ENCODE data around the gene CNPY2. TPM values are rescaled to one million over a fixed set of nuclear protein-coding genes. Genes with fewer than 3 reads are reported as not detected.

CNPY2 gene
- total RNA-seq, 1 experiment from 2014 or later = 193 TPM

DNA sequence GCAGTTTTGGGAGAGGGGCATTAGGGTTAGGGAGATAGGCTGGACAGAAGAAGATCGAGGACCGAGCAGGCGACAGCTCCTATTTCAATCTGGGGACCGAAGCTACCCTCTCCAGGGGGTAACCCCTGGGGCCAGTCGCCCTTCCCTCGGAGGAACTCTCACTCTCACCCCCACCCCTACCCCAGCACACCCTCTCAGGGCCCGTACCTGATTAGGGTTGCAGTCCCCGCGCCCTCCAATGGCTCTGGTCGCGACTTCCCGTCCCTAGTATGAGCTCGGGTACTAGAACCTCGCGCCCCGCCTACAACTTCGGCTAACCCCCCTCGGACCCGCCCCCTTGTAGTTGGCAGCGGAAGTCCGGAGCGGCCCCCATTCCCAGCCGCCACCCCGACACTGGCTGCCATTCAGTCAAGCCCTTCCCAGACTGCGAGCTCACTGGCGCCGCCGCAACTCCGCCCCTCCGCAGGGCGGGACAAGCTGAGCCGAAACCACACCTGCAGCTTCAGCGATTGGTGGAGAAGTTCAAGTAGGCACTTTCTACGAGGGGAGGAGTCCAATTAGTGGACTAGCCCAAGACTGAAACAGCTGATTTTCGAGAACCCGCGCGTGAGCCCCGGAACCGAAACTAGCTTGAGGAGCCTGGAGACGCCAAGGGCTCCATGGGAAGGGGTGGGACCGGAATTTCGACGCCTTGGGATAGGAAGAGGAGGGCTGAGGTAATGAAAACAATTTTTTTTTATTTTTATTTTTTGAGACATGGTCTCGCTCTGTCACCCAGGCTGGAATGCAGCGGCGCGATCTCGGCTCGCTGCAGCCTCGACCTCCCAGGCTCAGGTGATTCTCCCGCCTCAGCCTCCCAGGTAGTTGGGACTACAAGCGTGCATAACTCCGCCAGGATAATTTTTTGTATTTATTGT, 44.3 kb upstream of the CNPY2 start, which contains the start of gene STAT2:
Gene STAT2, minus strand, starts transcription at position 257 of the 917 bp plus-strand sequence. CDS start 3,536 bp downstream, outside the sequence.
- peaks cover 8% of the 10 kb centered on the region for H3K36me3 Mint-ChIP-seq
- peaks cover 13% of the 10 kb centered on the region for H3K4me1 Mint-ChIP-seq
- no peaks in the 10 kb centered on the region for H3K9me3 Mint-ChIP-seq
- CTCF ChIA-PET = interaction anchor here (0.6 to 2.9 kb wide), 33 partner anchors 8 to 1095 kb away, joined by 3 to 55 read pairs (median 4); partner anchors contain the start of genes ANKRD52, CNPY2, COQ10A and DNAJC14
- H3K27me3 Mint-ChIP-seq (ENCODE audit: low read depth) = peaks cover 9% of the 10 kb centered on the region; the same call in 1 of the 2 replicates
- H3K4me3 Mint-ChIP-seq = peak within 1 kb of the TSS; percentile 90
- POLR2A ChIA-PET = interaction anchor here (0.5 to 2.0 kb wide), 35 partner anchors 9 to 1061 kb away, joined by 3 to 24 read pairs (median 4); partner anchors contain the start of genes CNPY2, COQ10A, CS and DNAJC14
- H3K27ac Mint-ChIP-seq = peak within 1 kb of the TSS; percentile 99
- peak; percentile 96 for TF ChIP-seq SP1 (CRISPR knock-in tag; conservative IDR thresholded peaks at IDR 0.05)
- TF ChIP-seq SMAD3 (CRISPR knock-in tag; IDR thresholded peaks at IDR 0.05; ENCODE audit: borderline replicate concordance) = peak; percentile 16; the same call in 1 of the 2 replicates
- peak; percentile 67 for TF ChIP-seq NFYB (CRISPR knock-in tag; conservative IDR thresholded peaks at IDR 0.05; ENCODE audit: low read depth)
- TF ChIP-seq FOXK1 (CRISPR knock-in tag; IDR thresholded peaks at IDR 0.05) = peak; percentile 31; the same call in 1 of the 2 replicates
- TF ChIP-seq GABPB1 (CRISPR knock-in tag; IDR thresholded peaks at IDR 0.05) = peak; percentile 69; the same call in 1 of the 2 replicates
- TF ChIP-seq NR2C2 (CRISPR knock-in tag; IDR thresholded peaks at IDR 0.05) = 0 out of 2 replicates have a peak, but pooled peaks have one; percentile 9
- no peak for TF ChIP-seq CBFB (CRISPR knock-in tag; IDR thresholded peaks at IDR 0.05; ENCODE audit: low read depth)
- peak; percentile 76 for TF ChIP-seq ZNF423 (CRISPR knock-in tag; IDR thresholded peaks at IDR 0.05)
- TF ChIP-seq CDX4 (CRISPR knock-in tag; IDR thresholded peaks at IDR 0.05; ENCODE audit: borderline replicate concordance) = no peak
- TF ChIP-seq MYBL2 (CRISPR knock-in tag; IDR thresholded peaks at IDR 0.05) = peak; percentile 40; the same call in 1 of the 2 replicates
- TF ChIP-seq ZNF281 (CRISPR knock-in tag; IDR thresholded peaks at IDR 0.05) = 0 out of 2 replicates have a peak, but pooled peaks have one; percentile 46
- DNase-seq (ENCODE audit: low spot score) (peak; percentile 100), ATAC-seq (peak; percentile 98)

DNA sequence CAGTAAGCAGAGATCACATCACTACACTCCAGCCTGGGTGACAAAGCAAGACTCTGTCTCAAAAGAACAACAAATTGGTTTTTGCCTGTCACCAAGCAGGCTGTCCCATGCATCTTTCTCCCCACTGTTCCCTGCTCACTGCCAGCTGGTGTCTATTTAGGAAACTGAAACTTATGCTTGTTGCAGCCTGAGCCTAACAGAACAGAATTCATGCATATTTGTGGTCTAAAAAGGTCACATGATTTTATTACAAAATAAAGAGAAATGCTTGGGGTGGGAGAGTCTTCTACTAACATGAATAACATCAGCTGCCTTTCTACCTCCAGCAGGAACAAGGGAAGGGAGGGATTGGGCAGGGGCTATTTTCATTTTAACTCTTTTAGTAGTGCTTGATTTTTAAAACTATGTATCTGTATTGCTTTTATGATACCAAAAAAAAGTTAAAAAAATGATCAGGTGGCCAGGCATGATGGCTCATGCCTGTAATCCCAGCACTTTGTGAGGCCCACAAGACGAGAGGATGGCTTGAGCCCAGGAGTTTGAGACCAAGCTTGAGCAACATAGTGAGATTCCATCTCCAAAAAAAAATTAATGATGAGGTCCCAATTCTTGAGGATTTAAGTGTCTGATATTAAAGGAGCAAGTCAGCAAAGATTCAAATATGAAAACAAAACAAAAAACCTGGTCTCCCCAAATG, 43.2 kb upstream of the CNPY2 start:
- POLR2A ChIA-PET = interaction anchor here (0.6 to 2.0 kb wide), 12 partner anchors 18 to 430 kb away, joined by 3 to 24 read pairs (median 4); partner anchors contain the start of genes CNPY2, COQ10A, IL23A and PA2G4
- CTCF ChIA-PET = interaction anchor here (0.6 to 2.9 kb wide), 12 partner anchors 12 to 653 kb away, joined by 3 to 55 read pairs (median 8); partner anchors contain the start of genes ANKRD52, CNPY2, DNAJC14 and IL23A

GRCh38 chr12:56351325-56351724, 35.5 kb upstream of the CNPY2 start:
- CTCF ChIA-PET = no interaction called here
- no peaks in the 10 kb centered on the region for H3K9me3 Mint-ChIP-seq
- POLR2A ChIA-PET = interaction anchor here (0.8 kb wide), 2 partner anchors 9 to 12 kb away, joined by 3 read pairs; partner anchors contain the start of genes IL23A and STAT2
- ATAC-seq (no peak), DNase-seq (ENCODE audit: low spot score) (no peak)
- H3K27me3 Mint-ChIP-seq (ENCODE audit: low read depth) = no peaks in the 10 kb centered on the region; the same call in 1 of the 2 replicates
- no peak overlapping the region for H3K27ac Mint-ChIP-seq
- H3K4me1 Mint-ChIP-seq = no peaks in the 10 kb centered on the region
- no peak overlapping the region for H3K4me3 Mint-ChIP-seq
- H3K36me3 Mint-ChIP-seq = peaks cover 52% of the 10 kb centered on the region
- no peak for TF ChIP-seq JUN (CRISPR knock-in tag; IDR thresholded peaks at IDR 0.05)
- no peak for TF ChIP-seq NR1H2 (CRISPR knock-in tag; IDR thresholded peaks at IDR 0.05)
- no peak for TF ChIP-seq CREM (CRISPR knock-in tag; IDR thresholded peaks at IDR 0.05)
- no peak for TF ChIP-seq NR3C1 (CRISPR knock-in tag; conservative IDR thresholded peaks at IDR 0.05; ENCODE audit: low read depth)
- TF ChIP-seq SOX15 (CRISPR knock-in tag; IDR thresholded peaks at IDR 0.05) = no peak
- TF ChIP-seq, protein P1, sequence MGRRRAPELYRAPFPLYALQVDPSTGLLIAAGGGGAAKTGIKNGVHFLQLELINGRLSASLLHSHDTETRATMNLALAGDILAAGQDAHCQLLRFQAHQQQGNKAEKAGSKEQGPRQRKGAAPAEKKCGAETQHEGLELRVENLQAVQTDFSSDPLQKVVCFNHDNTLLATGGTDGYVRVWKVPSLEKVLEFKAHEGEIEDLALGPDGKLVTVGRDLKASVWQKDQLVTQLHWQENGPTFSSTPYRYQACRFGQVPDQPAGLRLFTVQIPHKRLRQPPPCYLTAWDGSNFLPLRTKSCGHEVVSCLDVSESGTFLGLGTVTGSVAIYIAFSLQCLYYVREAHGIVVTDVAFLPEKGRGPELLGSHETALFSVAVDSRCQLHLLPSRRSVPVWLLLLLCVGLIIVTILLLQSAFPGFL (CRISPR knock-in tag; IDR thresholded peaks at IDR 0.05; ENCODE audit: borderline replicate concordance) = no peak

More for the DNA sequence above, 43.2 kb upstream of the CNPY2 start:
- DNase-seq (ENCODE audit: low spot score) (no peak), ATAC-seq (no peak)
- TF ChIP-seq, protein P2, sequence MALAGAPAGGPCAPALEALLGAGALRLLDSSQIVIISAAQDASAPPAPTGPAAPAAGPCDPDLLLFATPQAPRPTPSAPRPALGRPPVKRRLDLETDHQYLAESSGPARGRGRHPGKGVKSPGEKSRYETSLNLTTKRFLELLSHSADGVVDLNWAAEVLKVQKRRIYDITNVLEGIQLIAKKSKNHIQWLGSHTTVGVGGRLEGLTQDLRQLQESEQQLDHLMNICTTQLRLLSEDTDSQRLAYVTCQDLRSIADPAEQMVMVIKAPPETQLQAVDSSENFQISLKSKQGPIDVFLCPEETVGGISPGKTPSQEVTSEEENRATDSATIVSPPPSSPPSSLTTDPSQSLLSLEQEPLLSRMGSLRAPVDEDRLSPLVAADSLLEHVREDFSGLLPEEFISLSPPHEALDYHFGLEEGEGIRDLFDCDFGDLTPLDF (CRISPR knock-in tag; IDR thresholded peaks at IDR 0.05) = no peak
- no peak for TF ChIP-seq ZNF232 (CRISPR knock-in tag; IDR thresholded peaks at IDR 0.05)
- Mint-ChIP-seq H3K27me3 (ENCODE audit: low read depth) (0 out of 2 replicates have a peak, but pooled peaks cover 2% of the 10 kb centered on the region), H3K4me1 (peaks cover 13% of the 10 kb centered on the region), H3K4me3 (peak overlapping the region; percentile 90), H3K9me3 (no peaks in the 10 kb centered on the region), H3K36me3 (peaks cover 19% of the 10 kb centered on the region), H3K27ac (peak overlapping the region; percentile 96)

All from WTC11 (cell line).